Heart left ventricle (tissue), 16 donors: Measurements from ENCODE around the gene CHD2. TPM values are rescaled to one million over a fixed set of nuclear protein-coding genes. Genes with fewer than 3 reads are reported as not detected.

ENCODE experiments used
- ATAC-seq, 4 donors: fragments of 200-7000 bp; cut with Tn5 transposase; one replicate each; pipeline ENCODE4 v1.9.1; 2020 to 2022; ENCODE audit warnings: moderate library complexity in 4 of 4, mild to moderate bottlenecking in 3 of 4, moderate number of reproducible peaks in 1 of 4
- DNase-seq, 5 donors: peaks; one replicate each; pipeline ENCODE4 v3.0.0-alpha.2; 2020
- H3K27ac ChIP-seq, 12 donors: fragments of 200-600 bp; sonication (generic) in 4 of 12; one replicate each; pipeline versions ENCODE4 v1.5.0 to v1.8.0; 2016 to 2022; ENCODE audit warnings: mild to moderate bottlenecking in 2 of 12
- H3K27me3 ChIP-seq, 9 donors: fragments of 200-600 bp; sonication (generic) in 2 of 9; one replicate each; pipeline versions ENCODE4 v1.5.1 to v1.8.0; 2016 to 2022; ENCODE audit warnings: mild to moderate bottlenecking in 3 of 9
- H3K36me3 ChIP-seq, 9 donors: fragments of 200-600 bp; sonication (generic) in 2 of 9; one replicate each; pipeline versions ENCODE4 v1.5.0 to v1.8.0; 2018 to 2022; ENCODE audit warnings: mild to moderate bottlenecking in 2 of 9
- H3K4me1 ChIP-seq, 12 donors: fragments of 200-600 bp; sonication (generic) in 4 of 12; one replicate each; pipeline versions ENCODE4 v1.5.0 to v1.8.0; 2016 to 2022; ENCODE audit warnings: mild to moderate bottlenecking in 3 of 12
- H3K4me3 ChIP-seq, 12 donors: fragments of 200-600 bp; sonication (generic) in 4 of 12; one replicate each; pipeline versions ENCODE4 v1.5.0 to v1.8.0; 2017 to 2022; ENCODE audit warnings: mild to moderate bottlenecking in 9 of 12, moderate library complexity in 4 of 12
- H3K9me3 ChIP-seq, 12 donors: fragments of 200-600 bp; sonication (generic) in 4 of 12; one replicate each; pipeline versions ENCODE4 v1.5.0 to v1.8.0; 2016 to 2022; ENCODE audit warnings: mild to moderate bottlenecking in 1 of 12
- POLR2A ChIP-seq, 2 donors: fragments of 450-650 bp; IDR thresholded peaks; one replicate each; pipeline ENCODE4 v1.6.1; 2017; ENCODE audit warnings: antibody characterized with exemption in 2 of 2, mild to moderate bottlenecking in 2 of 2, moderate library complexity in 2 of 2
- WGBS, 4 donors: extraction: QIAGEN DNeasy Blood & Tissue Kit in 2 of 4; methylation state at CpG; one replicate each; pipeline versions ENCODE4 v1.1.5 to v1.1.7; 2013 to 2018; 5-methylcytosine and 5-hydroxymethylcytosine counted together
- intact Hi-C, 10 donors: fragments of 100-400 bp; cut with DNase I; formaldehyde crosslinking; loops; one replicate each; pipeline versions ENCODE4 v1.11.1 to v1.14.2; 2022
- polyA plus RNA-seq, 2 donors: library from polyadenylated mRNA; stranded (reverse); fragments of 200-250 nt; gene quantifications; one replicate each; pipeline ENCODE4 v1.2.3, GENCODE V29; 2013
- total RNA-seq, 9 donors: library from RNA; depleted of rRNA in 2 of 9; stranded (reverse); fragments of >200 nt in 2 of 9; fragmentation: NEBNext Ultra II Directional in 3 of 9; extraction: Animal tissue kit (Norgen Biotek cat#: 25700) in 3 of 9; gene quantifications; one replicate each; pipeline versions ENCODE4 v1.1.0 to v1.2.4, GENCODE V29; 2016 to 2023
- TF ChIP-seq, protein P1 (sequence below), 12 donors: fragments of 200-600 bp; sonication (generic) in 4 of 12; IDR thresholded peaks; one replicate each; pipeline versions ENCODE4 v1.5.0 to v1.8.0; 2018 to 2022; ENCODE audit warnings: antibody characterized with exemption in 12 of 12, mild to moderate bottlenecking in 5 of 12
- donor health status: ischemic (EF 13 %, LVEDD 7.1; RV severe dilation, severe dysfunction).
- donor health status: healthy with polysubstance abuse.
- donor health status: DM: no; HTN: yes; CAD: no.
- donor health status: DM: no; HTN: no; CAD: no.
- donor health status: ischemic (EF 25% LVEDD 6.9; RV normal size, moderate dysfunction).
- donor health status: ischemic (EF 25% LVEDD 5.7; RV mildly dilated, moderate dysfunction).
- donor health status: healthy.
- donor health status: DM: yes; HTN: yes; CAD: no.
- donor health status: ischemic (EF 35%, LVEDD 5.7; RV mildly dilated, moderate dysfunction).
- donor health status: nonischemic (EF 11% LVEDD 7.7; RV severe dilation, severe dysfunction).
- donor health status: DM: yes; HTN: yes; CAD: no.
- donor health status: PGD.
- donor health status: ischemic (EF 29% LVEDD 5.4; RV normal size, mild dysfunction).
- donor health status: nonischemic (EF 23%, LVEDD 6.1; RV moderate dilation, normal function).

CHD2 gene
- total and polyA plus RNA-seq, 11 donors = 23.1 to 76.8 (median 41.6) TPM

DNA sequence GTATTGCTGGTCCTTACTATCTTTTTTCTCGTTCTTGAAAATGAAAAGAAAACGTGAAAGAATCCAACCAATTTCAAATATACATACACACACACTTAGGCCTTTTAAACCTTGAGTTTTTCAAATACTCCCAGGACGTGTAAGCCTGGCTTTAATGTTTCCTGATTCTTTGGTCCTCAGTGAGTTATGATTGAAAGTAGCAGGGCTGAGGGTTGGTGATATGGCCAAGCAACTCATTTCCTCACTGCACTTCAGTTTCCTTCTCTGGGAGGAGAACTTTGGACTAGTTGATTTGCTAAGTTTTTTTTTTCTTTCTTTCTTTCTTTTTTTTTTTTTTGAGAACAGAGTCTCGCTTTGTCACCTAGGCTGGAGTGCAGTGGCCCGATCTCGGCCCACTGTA lies 34.6 kb downstream of the CHD2 start:
- Histone ChIP-seq H3K36me3 (peaks cover 0 to 100% (median 97%) of the 10 kb centered on the region in 9 donors), H3K4me3 (no peak overlapping the region), H3K4me1 (peaks cover 0 to 40% (median 8%) of the 10 kb centered on the region in 12 donors), H3K27ac (no peak overlapping the region), H3K9me3 (no peaks in the 10 kb centered on the region), H3K27me3 (no peaks in the 10 kb centered on the region)
- no peak for ATAC-seq
- no peak for DNase-seq
- TF ChIP-seq POLR2A (IDR thresholded peaks at IDR 0.05) = no peak
- TF ChIP-seq, protein P1, sequence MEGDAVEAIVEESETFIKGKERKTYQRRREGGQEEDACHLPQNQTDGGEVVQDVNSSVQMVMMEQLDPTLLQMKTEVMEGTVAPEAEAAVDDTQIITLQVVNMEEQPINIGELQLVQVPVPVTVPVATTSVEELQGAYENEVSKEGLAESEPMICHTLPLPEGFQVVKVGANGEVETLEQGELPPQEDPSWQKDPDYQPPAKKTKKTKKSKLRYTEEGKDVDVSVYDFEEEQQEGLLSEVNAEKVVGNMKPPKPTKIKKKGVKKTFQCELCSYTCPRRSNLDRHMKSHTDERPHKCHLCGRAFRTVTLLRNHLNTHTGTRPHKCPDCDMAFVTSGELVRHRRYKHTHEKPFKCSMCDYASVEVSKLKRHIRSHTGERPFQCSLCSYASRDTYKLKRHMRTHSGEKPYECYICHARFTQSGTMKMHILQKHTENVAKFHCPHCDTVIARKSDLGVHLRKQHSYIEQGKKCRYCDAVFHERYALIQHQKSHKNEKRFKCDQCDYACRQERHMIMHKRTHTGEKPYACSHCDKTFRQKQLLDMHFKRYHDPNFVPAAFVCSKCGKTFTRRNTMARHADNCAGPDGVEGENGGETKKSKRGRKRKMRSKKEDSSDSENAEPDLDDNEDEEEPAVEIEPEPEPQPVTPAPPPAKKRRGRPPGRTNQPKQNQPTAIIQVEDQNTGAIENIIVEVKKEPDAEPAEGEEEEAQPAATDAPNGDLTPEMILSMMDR (IDR thresholded peaks at IDR 0.05) = no peak
- 84 to 93% (median 88%) methylated on average over 6 of the region's 6 CpGs for WGBS, 4 donors
- intact Hi-C loops = loop anchor here in 4 of 10 donors (5.0 to 10.0 kb wide), 2 partner anchors 48 to 60 kb away; no protein-coding TSS in a partner anchor

DNA sequence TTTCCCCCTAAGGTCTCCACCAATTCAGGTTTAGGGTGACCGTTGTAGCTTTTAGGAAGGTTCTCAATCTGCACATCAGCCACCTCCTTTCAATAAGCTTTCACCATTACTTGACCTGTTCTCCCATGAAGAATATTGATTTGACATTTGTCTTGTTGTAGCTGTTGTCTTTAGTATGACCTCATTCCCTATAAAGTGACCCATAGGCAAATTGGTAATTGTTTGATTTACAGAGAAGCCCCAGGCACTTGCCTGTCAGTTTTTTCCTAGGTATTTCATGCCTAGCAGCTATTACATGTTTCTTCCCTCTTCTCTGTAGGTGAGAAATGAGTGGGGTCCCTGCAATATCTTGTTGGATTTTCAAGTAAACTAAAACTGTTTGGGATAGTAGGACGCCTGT lies 36.0 kb downstream of the CHD2 start:
- no peak for TF ChIP-seq POLR2A (IDR thresholded peaks at IDR 0.05)
- TF ChIP-seq, protein P1 (IDR thresholded peaks at IDR 0.05) = no peak
- H3K4me1 ChIP-seq = peaks cover 0 to 37% (median 2%) of the 10 kb centered on the region in 12 donors
- H3K36me3 ChIP-seq = peaks cover 0 to 99% (median 94%) of the 10 kb centered on the region in 9 donors
- no peak for DNase-seq
- H3K9me3 ChIP-seq = no peaks in the 10 kb centered on the region
- 97 to 100% (median 99%) methylated on average over 2 of the region's 2 CpGs for WGBS, 4 donors
- no peaks in the 10 kb centered on the region for H3K27me3 ChIP-seq
- H3K4me3 ChIP-seq = no peak overlapping the region
- no peak for ATAC-seq
- H3K27ac ChIP-seq = no peak overlapping the region
- intact Hi-C loops = loop anchor here in 4 of 10 donors (5.0 to 10.0 kb wide), 2 partner anchors 46 to 59 kb away; no protein-coding TSS in a partner anchor

DNA sequence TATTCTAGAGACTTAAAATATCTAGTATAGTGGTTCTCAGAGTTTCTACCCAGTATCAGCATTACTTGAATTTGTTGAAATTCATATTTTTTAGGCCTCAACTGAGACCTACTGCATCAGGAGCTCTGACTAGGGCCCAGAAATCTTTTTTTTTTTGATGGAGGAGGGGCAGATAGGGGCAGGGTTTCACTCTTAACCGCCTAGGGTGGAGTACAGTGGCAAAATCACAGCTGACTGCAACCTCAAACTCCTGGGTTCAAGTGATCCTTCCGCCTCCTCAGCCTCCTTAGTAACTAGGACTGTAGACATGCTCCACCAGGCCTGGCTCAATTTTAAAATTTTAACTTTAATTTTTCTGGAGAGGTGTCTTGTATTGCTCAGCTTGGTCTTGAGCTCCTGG lies 36.6 kb downstream of the CHD2 start:
- 92 to 100% (median 99%) methylated on average over 2 of the region's 2 CpGs for WGBS, 4 donors
- TF ChIP-seq, protein P1 (IDR thresholded peaks at IDR 0.05) = no peak
- no peak for TF ChIP-seq POLR2A (IDR thresholded peaks at IDR 0.05)
- no peak overlapping the region for H3K4me3 ChIP-seq
- H3K9me3 ChIP-seq = no peaks in the 10 kb centered on the region
- H3K27ac ChIP-seq = peak overlapping the region in 1 of 12 donors; percentile 6
- intact Hi-C loops = loop anchor here in 4 of 10 donors (5.0 to 10.0 kb wide), 2 partner anchors 46 to 58 kb away; no protein-coding TSS in a partner anchor
- ATAC-seq (no peak), DNase-seq (no peak)
- peaks cover 0 to 99% (median 94%) of the 10 kb centered on the region in 9 donors for H3K36me3 ChIP-seq
- peaks cover 0 to 37% (median 2%) of the 10 kb centered on the region in 12 donors for H3K4me1 ChIP-seq
- H3K27me3 ChIP-seq = no peaks in the 10 kb centered on the region

DNA sequence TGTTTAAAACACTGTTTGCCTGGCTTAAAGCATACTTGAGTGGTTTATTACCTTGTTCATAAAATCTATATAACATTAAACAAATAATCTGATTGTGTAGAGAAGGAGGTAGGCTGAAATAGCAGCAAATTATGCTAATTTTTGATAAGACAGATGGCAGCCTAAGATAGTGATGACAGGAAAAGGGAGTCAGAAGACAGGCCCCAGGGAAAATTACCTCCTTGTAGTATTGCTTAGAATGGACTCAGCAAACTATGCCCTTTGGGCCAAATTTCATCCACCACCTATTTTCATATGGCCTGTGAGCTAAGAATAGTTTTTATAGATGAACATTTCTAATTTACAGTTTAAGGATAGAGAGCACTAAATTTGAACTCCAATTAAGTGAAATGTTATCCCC lies 37.8 kb downstream of the CHD2 start:
- ATAC-seq = no peak
- peak overlapping the region in 1 of 12 donors; percentile 11 for H3K27ac ChIP-seq
- H3K9me3 ChIP-seq = no peaks in the 10 kb centered on the region
- H3K36me3 ChIP-seq = peaks cover 3 to 99% (median 96%) of the 10 kb centered on the region in 9 donors
- DNase-seq = no peak
- no peak overlapping the region for H3K4me3 ChIP-seq
- no peak for TF ChIP-seq POLR2A (IDR thresholded peaks at IDR 0.05)
- TF ChIP-seq, protein P1 (IDR thresholded peaks at IDR 0.05) = no peak
- no peaks in the 10 kb centered on the region for H3K27me3 ChIP-seq
- peaks cover 0 to 37% (median 2%) of the 10 kb centered on the region in 12 donors for H3K4me1 ChIP-seq
- intact Hi-C loops = loop anchor here in 4 of 10 donors (5.0 to 10.0 kb wide), 2 partner anchors 44 to 57 kb away; no protein-coding TSS in a partner anchor
